Psoas muscle (tissue), 8 donors: Measurements from ENCODE around the gene SLC34A3. TPM values are rescaled to one million over a fixed set of nuclear protein-coding genes. Genes with fewer than 3 reads are reported as not detected.
A peak's percentile ranks its signal among the peaks of the same experiment; 100 is the strongest.

Experiments used
- ATAC-seq, 4 donors: fragments of 200-7000 bp; cut with Tn5 transposase; one replicate each; pipeline ENCODE4 v1.9.1; 2020; ENCODE audit warnings: moderate library complexity in 3 of 4, mild to moderate bottlenecking in 2 of 4
- DNase-seq, 2 donors: peaks; one replicate each; pipeline ENCODE4 v3.0.0-alpha.2; 2020
- H3K27ac ChIP-seq: fragments of 200-600 bp; one replicate; pipeline ENCODE4 v1.8.0; 2022
- H3K27me3 ChIP-seq, 3 donors: fragments of 200-600 bp in 1 of 3; one replicate each; pipeline versions ENCODE4 v1.6.1 to v1.8.0; 2013 to 2022; ENCODE audit warnings: low read length in 2 of 3, mild to moderate bottlenecking in 2 of 3, moderate library complexity in 1 of 3; ENCODE audit not compliant: insufficient read depth in 3 of 3
- H3K36me3 ChIP-seq, 2 donors: fragments of 200-600 bp in 1 of 2; one replicate each; pipeline versions ENCODE4 v1.6.1 to v1.8.0; 2013 to 2022; ENCODE audit warnings: low read depth in 1 of 2, mild to moderate bottlenecking in 1 of 2, moderate library complexity in 1 of 2; ENCODE audit not compliant: insufficient read depth in 1 of 2
- H3K4me1 ChIP-seq: fragments of 200-600 bp; one replicate; pipeline ENCODE4 v1.8.0; 2022
- H3K4me3 ChIP-seq: fragments of 200-600 bp; one replicate; pipeline ENCODE4 v1.8.0; 2022; ENCODE audit warnings: mild to moderate bottlenecking
- H3K9me3 ChIP-seq: fragments of 200-600 bp; one replicate; pipeline ENCODE4 v1.8.0; 2022
- WGBS, 3 donors: extraction: QIAGEN DNeasy Blood & Tissue Kit; methylation state at CpG; one replicate each; pipeline versions ENCODE4 v1.1.6 to v1.1.7; 2013; 5-methylcytosine and 5-hydroxymethylcytosine counted together
- intact Hi-C, 2 donors: fragments of 100-400 bp; cut with DNase I; formaldehyde crosslinking; loops; one replicate each; pipeline versions ENCODE4 v1.11.0 to v1.14.2; 2022
- polyA plus RNA-seq, 3 donors: library from polyadenylated mRNA; stranded (reverse); fragments of 200-250 nt; gene quantifications; one replicate each; pipeline ENCODE4 v1.2.3, GENCODE V29; 2013
- total RNA-seq, 4 donors: library from RNA; stranded (reverse); fragmentation: NEBNext Ultra II Directional in 2 of 4; extraction: Animal tissue kit (Norgen Biotek cat#: 25700) in 2 of 4; gene quantifications; one replicate each; pipeline versions ENCODE4 v1.2.1 to v1.2.4, GENCODE V29; 2021 to 2023
- TF ChIP-seq, protein P1 (sequence below): fragments of 200-600 bp; IDR thresholded peaks from one replicate; pipeline ENCODE4 v1.8.0; 2022; ENCODE audit warnings: antibody characterized with exemption
- donor health status: healthy with polysubstance abuse.
- donor health status: DM: no; HTN: no; CAD: no; lungs with moderate emphysema.
- donor health status: Bipolar disorder and iron deficiency.
- donor health status: healthy.
- donor health status: DM: yes; HTN: yes; CAD: no.
- donor health status: DM: no; HTN: no; CAD: no.
- donor health status: DM: no; HTN: no; CAD: no.
- donor health status: DM: yes; HTN: yes; CAD: no.

SLC34A3 gene
- total and polyA plus RNA-seq, 7 donors = not detected

DNA sequence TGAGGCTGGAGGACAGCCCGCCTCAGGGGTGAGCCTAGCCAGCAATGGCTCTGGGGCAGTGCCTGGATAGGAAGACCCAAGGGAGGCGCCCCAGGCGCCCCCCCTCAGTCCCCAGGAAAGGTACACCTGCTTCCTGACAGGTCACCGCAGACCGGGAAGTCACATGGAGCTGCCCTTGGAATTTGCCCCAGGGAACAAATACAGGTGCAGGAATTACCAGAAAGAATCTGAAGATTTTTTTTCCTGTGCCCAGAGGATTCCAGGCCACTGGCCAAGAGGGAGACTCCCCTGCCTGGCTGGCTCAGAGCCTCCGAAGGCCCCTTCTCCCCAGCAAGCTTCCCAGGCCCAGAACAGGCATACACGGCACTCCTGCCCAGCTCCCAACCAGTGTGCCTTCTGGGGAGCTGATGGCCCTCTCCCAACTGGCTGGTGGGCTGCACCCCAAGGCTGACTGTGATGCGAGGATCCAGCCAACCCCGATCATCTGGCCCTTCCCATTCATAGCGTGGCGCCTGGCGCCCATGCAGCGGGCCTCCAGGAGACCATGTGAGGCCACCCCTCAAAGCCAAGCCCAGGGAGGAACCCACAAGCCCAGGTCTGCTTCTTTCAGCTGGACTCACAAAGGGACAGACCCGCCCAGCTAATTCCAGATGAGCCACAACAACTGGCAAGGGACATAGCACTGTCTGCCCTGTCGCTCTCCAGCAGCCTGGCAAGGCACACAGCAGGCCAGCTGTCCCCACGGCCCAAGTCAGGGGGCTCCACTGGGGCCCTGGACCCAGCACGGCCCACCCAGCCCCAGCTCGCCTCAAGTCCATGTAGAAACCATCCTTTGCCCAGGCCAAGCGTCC is 32.4 kb upstream of the SLC34A3 start:
- DNase-seq = no peak
- WGBS, 3 donors = 63 to 66% (median 65%) methylated on average over 19 of the region's 19 CpGs
- H3K27ac ChIP-seq = no peak overlapping the region
- peaks cover 56% of the 10 kb centered on the region for H3K4me1 ChIP-seq
- no peak for ATAC-seq
- H3K9me3 ChIP-seq = no peaks in the 10 kb centered on the region
- no peaks in the 10 kb centered on the region for H3K27me3 ChIP-seq
- TF ChIP-seq, protein P1, sequence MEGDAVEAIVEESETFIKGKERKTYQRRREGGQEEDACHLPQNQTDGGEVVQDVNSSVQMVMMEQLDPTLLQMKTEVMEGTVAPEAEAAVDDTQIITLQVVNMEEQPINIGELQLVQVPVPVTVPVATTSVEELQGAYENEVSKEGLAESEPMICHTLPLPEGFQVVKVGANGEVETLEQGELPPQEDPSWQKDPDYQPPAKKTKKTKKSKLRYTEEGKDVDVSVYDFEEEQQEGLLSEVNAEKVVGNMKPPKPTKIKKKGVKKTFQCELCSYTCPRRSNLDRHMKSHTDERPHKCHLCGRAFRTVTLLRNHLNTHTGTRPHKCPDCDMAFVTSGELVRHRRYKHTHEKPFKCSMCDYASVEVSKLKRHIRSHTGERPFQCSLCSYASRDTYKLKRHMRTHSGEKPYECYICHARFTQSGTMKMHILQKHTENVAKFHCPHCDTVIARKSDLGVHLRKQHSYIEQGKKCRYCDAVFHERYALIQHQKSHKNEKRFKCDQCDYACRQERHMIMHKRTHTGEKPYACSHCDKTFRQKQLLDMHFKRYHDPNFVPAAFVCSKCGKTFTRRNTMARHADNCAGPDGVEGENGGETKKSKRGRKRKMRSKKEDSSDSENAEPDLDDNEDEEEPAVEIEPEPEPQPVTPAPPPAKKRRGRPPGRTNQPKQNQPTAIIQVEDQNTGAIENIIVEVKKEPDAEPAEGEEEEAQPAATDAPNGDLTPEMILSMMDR = no peak
- intact Hi-C loops = no loop called here
- H3K36me3 ChIP-seq = no peaks in the 10 kb centered on the region
- H3K4me3 ChIP-seq = peak overlapping the region; percentile 90

DNA sequence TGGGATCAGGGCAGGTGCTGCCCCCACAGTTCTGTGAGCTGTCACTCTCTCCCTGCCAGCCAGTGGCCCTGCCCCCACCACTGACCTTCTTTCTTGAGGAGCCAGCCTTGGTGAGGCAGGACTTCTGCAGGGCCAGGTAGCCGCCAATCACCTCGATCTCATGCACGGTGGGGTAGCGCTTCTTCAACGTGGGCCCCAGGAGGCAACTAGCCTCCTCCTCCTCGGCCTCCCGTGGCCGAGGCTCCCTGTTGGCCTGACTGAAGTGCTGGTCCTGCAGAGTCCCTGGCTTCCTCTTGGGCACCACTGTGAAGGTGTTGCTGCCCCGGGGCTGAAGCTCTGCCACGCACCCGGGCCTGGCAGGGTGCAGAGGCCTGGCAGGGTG is 31.8 kb upstream of the SLC34A3 start:
- ATAC-seq (no peak), DNase-seq (no peak)
- no peaks in the 10 kb centered on the region for H3K36me3 ChIP-seq
- no peaks in the 10 kb centered on the region for H3K27me3 ChIP-seq
- H3K27ac ChIP-seq = no peak overlapping the region
- H3K4me3 ChIP-seq = peak overlapping the region; percentile 90
- peaks cover 62% of the 10 kb centered on the region for H3K4me1 ChIP-seq
- TF ChIP-seq, protein P1 = no peak
- intact Hi-C loops = no loop called here
- 70 to 77% (median 71%) methylated on average over 11 of the region's 11 CpGs for WGBS, 3 donors
- no peaks in the 10 kb centered on the region for H3K9me3 ChIP-seq

DNA sequence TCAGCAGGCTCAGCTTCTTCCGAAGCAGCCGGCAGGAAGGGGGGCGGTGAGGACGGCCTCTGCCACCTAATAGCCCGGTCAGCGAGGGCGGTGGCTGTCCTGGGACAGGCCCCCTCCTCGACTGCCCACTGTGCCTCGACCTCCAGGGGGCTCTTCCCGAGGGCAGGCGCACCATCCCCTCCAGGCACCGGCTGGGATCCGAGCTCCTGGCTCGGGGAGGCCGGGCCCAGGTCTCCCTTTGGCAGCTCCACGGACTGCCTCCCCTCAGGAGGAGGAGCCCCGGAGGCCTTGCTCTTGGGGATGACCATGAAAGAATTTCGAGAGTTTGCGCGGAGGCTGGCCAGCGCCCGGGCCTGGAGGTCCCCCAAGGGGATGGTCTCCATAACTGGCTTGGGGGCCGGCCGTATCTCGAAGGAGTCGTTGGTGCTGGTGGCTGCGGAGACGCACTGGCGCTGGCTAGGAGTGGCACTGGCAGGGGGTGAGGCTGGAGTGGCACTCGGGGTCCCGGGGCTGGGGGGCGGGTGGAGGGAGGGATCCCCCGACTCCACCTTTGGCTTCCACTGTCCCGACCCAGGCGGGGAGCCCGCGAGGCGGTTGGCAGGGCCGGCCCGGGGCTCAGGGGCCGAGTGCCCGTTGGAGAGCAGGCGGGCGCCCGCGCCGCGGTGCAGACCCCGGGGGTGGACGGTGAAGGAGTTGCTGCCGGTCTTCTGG is 31.1 kb upstream of the SLC34A3 start:
- DNase-seq (no peak), ATAC-seq (no peak)
- H3K27me3 ChIP-seq = no peaks in the 10 kb centered on the region
- 13 to 19% (median 13%) methylated on average over 37 to 51 of the region's 51 CpGs for WGBS, 3 donors
- H3K4me3 ChIP-seq = peak overlapping the region; percentile 90
- no peaks in the 10 kb centered on the region for H3K36me3 ChIP-seq
- H3K9me3 ChIP-seq = no peaks in the 10 kb centered on the region
- TF ChIP-seq, protein P1 = no peak
- H3K4me1 ChIP-seq = peaks cover 62% of the 10 kb centered on the region
- intact Hi-C loops = no loop called here
- H3K27ac ChIP-seq = peak overlapping the region; percentile 23

DNA sequence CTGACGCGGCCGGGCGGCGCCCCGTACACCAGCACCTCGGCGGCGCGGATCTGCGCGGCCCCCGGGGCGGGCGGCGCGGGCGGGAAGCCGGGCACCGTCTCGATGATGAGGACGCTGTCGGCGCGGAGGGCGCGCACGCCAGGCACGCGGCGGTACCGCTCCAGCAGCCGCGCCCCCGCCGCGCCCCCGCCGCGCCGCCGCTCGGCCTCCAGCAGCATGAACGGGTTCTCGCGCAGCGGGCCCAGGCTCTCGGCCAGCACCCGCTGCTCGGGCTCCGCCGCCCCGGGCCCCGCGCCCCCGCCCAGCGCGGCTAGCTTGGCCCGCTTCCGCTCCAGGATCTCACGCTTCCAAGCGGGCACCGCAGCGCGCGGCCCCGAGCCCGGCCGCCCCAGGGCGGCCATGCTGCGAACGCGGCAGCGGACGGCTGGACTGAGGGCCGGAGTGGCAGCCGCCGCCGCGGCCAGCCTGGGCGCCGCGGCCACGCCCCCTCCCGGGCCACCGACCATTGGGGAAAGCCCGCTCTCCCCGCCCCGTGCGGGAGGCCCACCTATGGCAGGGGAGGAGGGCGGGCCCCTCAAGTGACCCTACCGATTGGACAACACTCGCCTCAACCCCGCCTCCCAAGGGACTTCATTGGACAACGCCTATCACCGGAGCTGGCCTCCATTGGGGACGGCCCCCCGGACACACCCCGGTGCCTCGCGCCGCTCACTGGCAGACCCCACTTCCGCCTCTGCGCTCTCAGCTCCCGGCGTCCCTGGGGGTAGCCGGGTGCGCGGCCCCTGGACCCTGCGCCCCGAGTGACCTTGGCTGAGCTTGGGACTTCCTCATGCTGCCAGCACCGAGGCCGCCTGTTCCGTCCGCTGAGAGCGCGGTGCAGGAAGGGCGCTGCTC is 30.1 kb upstream of the SLC34A3 start, which contains the start of gene TPRN:
TSS of gene TPRN (minus strand) at position 431 of the 894 bp plus-strand sequence. CDS start at position 401, 30 bp downstream.
- TF ChIP-seq, protein P1 = no peak
- no peaks in the 10 kb centered on the region for H3K9me3 ChIP-seq
- intact Hi-C loops = no loop called here
- H3K27ac ChIP-seq = peak within 1 kb of the TSS; percentile 86
- peak within 1 kb of the TSS; percentile 90 for H3K4me3 ChIP-seq
- no peaks in the 10 kb centered on the region for H3K36me3 ChIP-seq
- ATAC-seq (peak; percentile 97 to 99 (median 98)), DNase-seq (peak; percentile 100)
- 0 to 1% (median 0%) methylated on average over 38 to 117 of the region's 118 CpGs for WGBS, 3 donors
- no peaks in the 10 kb centered on the region for H3K27me3 ChIP-seq
- H3K4me1 ChIP-seq = peaks cover 62% of the 10 kb centered on the region
